WTC11 (cell line): ENCODE measurements around the gene CHST15. TPM values are rescaled to one million over a fixed set of nuclear protein-coding genes. Genes with fewer than 3 reads are reported as not detected.

Experiments used
- ATAC-seq: fragments of 200-7000 bp; cut with Tn5 transposase; 2 replicates; pipeline ENCODE4 v1.10.0; 2021; ENCODE audit warnings: mild to moderate bottlenecking, moderate library complexity
- CTCF ChIA-PET: fragments of 300-600 bp; sonication (Branson Sonifier 250); formaldehyde crosslinking; loops from one replicate; lab custom pipeline; 2021; ENCODE audit warnings: antibody characterized with exemption; lab: Charles Lee
- POLR2A ChIA-PET: fragments of 350-600 bp; sonication (Branson Sonifier 250); formaldehyde crosslinking; loops from one replicate; lab custom pipeline; 2021; ENCODE audit warnings: antibody characterized with exemption; lab: Charles Lee
- DNase-seq: peaks from one replicate; pipeline ENCODE4 v3.0.0; 2021; ENCODE audit warnings: low spot score
- H3K27ac Mint-ChIP-seq: 2 replicates; pipeline ENCODE4 v1.8.0; 2021; ENCODE audit warnings: mixed read lengths
- H3K27me3 Mint-ChIP-seq: 2 replicates; pipeline ENCODE4 v1.8.0; 2021; ENCODE audit warnings: low read depth, mild to moderate bottlenecking, moderate library complexity, mixed read lengths
- H3K36me3 Mint-ChIP-seq: 2 replicates; pipeline ENCODE4 v1.8.0; 2021; ENCODE audit warnings: mixed read lengths
- H3K4me1 Mint-ChIP-seq: 2 replicates; pipeline ENCODE4 v1.8.0; 2022; ENCODE audit warnings: mixed read lengths
- H3K4me3 Mint-ChIP-seq: 2 replicates; pipeline ENCODE4 v1.8.0; 2021; ENCODE audit warnings: mild to moderate bottlenecking, moderate library complexity, mixed read lengths
- H3K9me3 Mint-ChIP-seq: 2 replicates; pipeline ENCODE4 v1.8.0; 2021; ENCODE audit warnings: mixed read lengths
- ATF1 ChIP-seq: sonication (generic); formaldehyde crosslinking; IDR thresholded peaks from 2 replicates; pipeline ENCODE4 v1.8.1; 2023; ENCODE audit warnings: mild to moderate bottlenecking, moderate library complexity, missing genetic modification reagents
- CBFB ChIP-seq: sonication (generic); formaldehyde crosslinking; IDR thresholded peaks from 2 replicates; pipeline ENCODE4 v1.8.1; 2022; ENCODE audit warnings: mild to moderate bottlenecking, low read depth, missing genetic modification reagents
- CREB1 ChIP-seq: sonication (generic); formaldehyde crosslinking; IDR thresholded peaks from 2 replicates; pipeline ENCODE4 v1.8.0; 2023; ENCODE audit warnings: mild to moderate bottlenecking, missing genetic modification reagents
- CTCF ChIP-seq: fragments of 200-600 bp; IDR thresholded peaks from 2 replicates; pipeline ENCODE4 v1.8.0; 2022; ENCODE audit warnings: antibody characterized with exemption
- E2F4 ChIP-seq: sonication (generic); formaldehyde crosslinking; IDR thresholded peaks from 2 replicates; pipeline ENCODE4 v1.8.1; 2022; ENCODE audit warnings: low read depth, mild to moderate bottlenecking, moderate library complexity, missing genetic modification reagents, borderline replicate concordance
- ETV6 ChIP-seq: sonication (generic); formaldehyde crosslinking; IDR thresholded peaks from 2 replicates; pipeline ENCODE4 v1.8.1; 2022; ENCODE audit warnings: mild to moderate bottlenecking, missing genetic modification reagents
- HMGA2 ChIP-seq: fragments of 250-450 bp; sonication (Bioruptor Pico); IDR thresholded peaks from 2 replicates; pipeline ENCODE4 v1.4.0; 2021; ENCODE audit warnings: mild to moderate bottlenecking, moderate library complexity
- KAT7 ChIP-seq: sonication (generic); formaldehyde crosslinking; IDR thresholded peaks from 2 replicates; pipeline ENCODE4 v1.8.1; 2023; ENCODE audit warnings: missing genetic modification reagents, mild to moderate bottlenecking, borderline replicate concordance
- ZBTB21 ChIP-seq: sonication (generic); formaldehyde crosslinking; IDR thresholded peaks from 2 replicates; pipeline ENCODE4 v1.8.1; 2023; ENCODE audit warnings: mild to moderate bottlenecking, missing genetic modification reagents, borderline replicate concordance
- ZBTB43 ChIP-seq: sonication (generic); formaldehyde crosslinking; IDR thresholded peaks from 2 replicates; pipeline ENCODE4 v1.8.1; 2023; ENCODE audit warnings: mild to moderate bottlenecking, missing genetic modification reagents
- ZNF121 ChIP-seq: sonication (generic); formaldehyde crosslinking; IDR thresholded peaks from 2 replicates; pipeline ENCODE4 v1.8.0; 2023; ENCODE audit warnings: missing genetic modification reagents
- ZNF138 ChIP-seq: sonication (generic); formaldehyde crosslinking; conservative IDR thresholded peaks from 2 replicates; pipeline ENCODE4 v1.8.1; 2022; ENCODE audit warnings: mild to moderate bottlenecking, moderate library complexity, missing genetic modification reagents
- ZNF317 ChIP-seq: sonication (generic); formaldehyde crosslinking; IDR thresholded peaks from 2 replicates; pipeline ENCODE4 v1.8.1; 2023; ENCODE audit warnings: low read depth, mild to moderate bottlenecking, moderate library complexity, missing genetic modification reagents, borderline replicate concordance
- ZNF425 ChIP-seq: fragments of 250-450 bp; sonication (Bioruptor Pico); conservative IDR thresholded peaks from 2 replicates; pipeline ENCODE4 v1.9.0; 2021; ENCODE audit warnings: mild to moderate bottlenecking
- ZNF532 ChIP-seq: fragments of 250-450 bp; sonication (Bioruptor Pico); IDR thresholded peaks from 2 replicates; pipeline ENCODE4 v1.9.0; 2021; ENCODE audit warnings: mild to moderate bottlenecking, borderline replicate concordance
- total RNA-seq: library from RNA; stranded (reverse); gene quantifications from 3 replicates; pipeline ENCODE4 v1.2.3, GENCODE V29; 2021

The CHST15 gene
- total RNA-seq, 1 experiment from 2014 or later: 10.7 TPM

- Mint-ChIP-seq H3K4me1 (peaks cover 68% of the 10 kb centered on the region), H3K27ac (no peak overlapping the region), H3K27me3 (no peaks in the 10 kb centered on the region), H3K4me3 (no peak overlapping the region)
- ATAC-seq: no peak
- TF ChIP-seq KAT7 (no peak), CBFB (CRISPR knock-in tag) (no peak), CREB1 (CRISPR knock-in tag) (no peak), ZNF532 (CRISPR knock-in tag) (no peak), HMGA2 (CRISPR knock-in tag) (no peak), ATF1 (no peak), ZNF425 (CRISPR knock-in tag) (no peak), ZBTB21 (CRISPR knock-in tag) (no peak), ZNF121 (CRISPR knock-in tag) (no peak), CTCF (no peak), ZNF317 (no peak), E2F4 (CRISPR knock-in tag) (no peak), ZBTB43 (CRISPR knock-in tag) (no peak), ZNF138 (CRISPR knock-in tag) (no peak), ETV6 (CRISPR knock-in tag) (no peak)
- TF ChIP-seq, all 79 proteins: peak for 0
- H3K36me3 Mint-ChIP-seq: 0 out of 2 replicates have a peak, but pooled peaks cover 3% of the 10 kb centered on the region
- CTCF ChIA-PET: interaction anchor here (1.1 to 2.2 kb wide), 3 partner anchors 20 to 333 kb away, joined by 3 to 7 read pairs (median 4); no protein-coding TSS in a partner anchor
- no peaks in the 10 kb centered on the region for H3K9me3 Mint-ChIP-seq
- POLR2A ChIA-PET: no interaction called here
- DNase-seq: no peak
These were observed 22.7 kb downstream of the CHST15 start for GRCh38 chr10:124070666-124071065.
